Erythroblast (primary cell): Measurements from ENCODE around the gene CEBPB.

Source experiments
- GATA1 ChIP-seq: IDR thresholded peaks from 2 replicates; pipeline ENCODE4 v1.6.1; 2011; ENCODE audit warnings: low read depth, mild to moderate bottlenecking, control low read depth, low read length, moderate library complexity
- POLR2A ChIP-seq: IDR thresholded peaks from 2 replicates; pipeline ENCODE4 v1.6.1; 2011; ENCODE audit warnings: mild to moderate bottlenecking, low read length

DNA sequence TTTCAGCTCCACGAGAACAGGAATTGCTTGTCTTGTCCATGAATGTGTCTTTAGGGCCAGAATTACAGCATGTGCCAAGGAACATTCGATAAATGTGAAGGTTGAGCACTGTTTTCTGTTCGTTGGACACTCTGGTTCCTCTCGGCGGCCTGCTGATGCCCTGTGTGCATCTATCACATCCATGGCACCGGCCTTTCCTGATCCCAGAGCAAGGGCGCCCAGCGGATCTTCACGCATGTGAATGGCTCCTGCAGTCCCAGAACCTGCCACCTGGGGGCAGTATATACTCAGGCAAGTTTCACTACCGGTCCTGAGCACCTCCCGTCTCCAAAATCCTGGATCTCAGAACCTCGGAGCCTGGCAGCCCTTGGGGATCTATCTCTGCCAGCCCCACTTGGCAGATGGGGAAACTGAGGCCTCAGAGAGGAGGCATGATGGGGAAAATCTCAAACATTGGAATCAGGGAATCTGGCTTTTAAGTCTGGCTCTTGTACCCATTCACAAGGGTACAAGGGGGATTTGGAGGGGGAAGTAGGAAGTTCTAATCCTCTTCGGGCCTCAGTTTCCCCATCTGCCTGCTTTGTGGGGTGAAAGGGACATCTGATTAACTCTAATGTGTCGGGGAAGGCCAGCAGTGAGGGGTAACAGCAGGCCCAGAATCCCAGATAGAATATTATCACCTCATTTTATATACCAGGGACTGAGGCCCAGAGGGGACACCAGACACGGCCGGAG, 4.3 kb upstream of the CEBPB start:
- no peak for TF ChIP-seq POLR2A
- TF ChIP-seq GATA1 = no peak
